Left renal pelvis (tissue), 4 donors: ENCODE measurements around the gene SLCO2B1. TPM values are rescaled to one million over a fixed set of nuclear protein-coding genes. Genes with fewer than 3 reads are reported as not detected.
"Not testable (repeated sequence)": the region's sequence is repeated elsewhere in the genome, so short reads cannot be mapped to it uniquely, and the experiment has no call there.

Experiments
- DNase-seq, 4 donors: peaks; one replicate each; pipeline ENCODE4 v3.0.0-alpha.2; 2013; ENCODE audit warnings: low read depth in 4 of 4, low spot score in 3 of 4
- polyA plus RNA-seq, 4 donors: library from polyadenylated mRNA; unstranded; fragments of 120-200 nt; gene quantifications; one replicate each; pipeline ENCODE4 v1.2.1, GENCODE V29; 2013; ENCODE audit not compliant: insufficient read length in 4 of 4

Gene SLCO2B1
- 10 to 100 TPM in 1 of 4 donors, 1 to 10 TPM in 3; 6.3 to 10.3 (median 9.3) TPM for polyA plus RNA-seq

GRCh38 chr11:75150879-75151278 is at the start of gene SLCO2B1:
Gene SLCO2B1 (plus strand): TSS chr11:75151107. CDS start chr11:75151382, 275 bp downstream.
- no peak for DNase-seq

GRCh38 chr11:75101424-75102128 is 49.3 kb upstream of the SLCO2B1 start:
- no peak for DNase-seq

GRCh38 chr11:75103380-75104026 is 47.4 kb upstream of the SLCO2B1 start:
- DNase-seq: no peak

GRCh38 chr11:75105462-75105925 is 45.4 kb upstream of the SLCO2B1 start:
- DNase-seq: no peak

- DNase-seq: not testable (repeated sequence)
These were observed 44.8 kb upstream of the SLCO2B1 start for GRCh38 chr11:75105967-75106681.

GRCh38 chr11:75107187-75107586 is 43.7 kb upstream of the SLCO2B1 start:
- DNase-seq: no peak

- DNase-seq: no peak
These were observed 38.7 kb upstream of the SLCO2B1 start for GRCh38 chr11:75112200-75112599.

- DNase-seq: no peak
These were observed 37.9 kb upstream of the SLCO2B1 start for GRCh38 chr11:75113030-75113429.

- DNase-seq: no peak
These were observed 36.4 kb upstream of the SLCO2B1 start for GRCh38 chr11:75114465-75114864.

GRCh38 chr11:75118577-75118976 is 32.3 kb upstream of the SLCO2B1 start:
- DNase-seq: no peak

GRCh38 chr11:75126564-75126963 is 24.3 kb upstream of the SLCO2B1 start:
- no peak for DNase-seq

- no peak for DNase-seq
These were observed 18.8 kb upstream of the SLCO2B1 start for GRCh38 chr11:75132080-75132479.

GRCh38 chr11:75133976-75134375 is 16.9 kb upstream of the SLCO2B1 start:
- DNase-seq: no peak

GRCh38 chr11:75135021-75135650 is 15.8 kb upstream of the SLCO2B1 start:
- no peak for DNase-seq

GRCh38 chr11:75135651-75136050 is 15.3 kb upstream of the SLCO2B1 start:
- DNase-seq: no peak

- no peak for DNase-seq
These were observed 10.4 kb upstream of the SLCO2B1 start for GRCh38 chr11:75140269-75141138.

GRCh38 chr11:75141166-75141565 is 9.7 kb upstream of the SLCO2B1 start:
- DNase-seq: no peak

- no peak for DNase-seq
These were observed 8.0 kb upstream of the SLCO2B1 start for GRCh38 chr11:75142714-75143419.

- DNase-seq: no peak
These were observed 7.5 kb upstream of the SLCO2B1 start for GRCh38 chr11:75143420-75143731.

- no peak for DNase-seq
These were observed 6.2 kb upstream of the SLCO2B1 start for GRCh38 chr11:75144716-75145014.
